AML-193 (cell line): ENCODE results near the gene ACAP3.

Experiments
- DNase-seq, 2 experiments: peaks; one replicate each; lab custom pipeline; 2025; lab: John Stamatoyannopoulos, UW

Gene ACAP3

GRCh38 chr1:1244192-1244811, 63.4 kb downstream of the ACAP3 start:
- no peak for DNase-seq

- no peak for DNase-seq
Measured at GRCh38 chr1:1243807-1244191, 63.9 kb downstream of the ACAP3 start.

GRCh38 chr1:1243266-1243660, 64.5 kb downstream of the ACAP3 start:
- DNase-seq: no peak

- no peak for DNase-seq
Measured at GRCh38 chr1:1242461-1243265, 65.1 kb downstream of the ACAP3 start.
